Activated CD4-positive, CD25-positive, alpha-beta regulatory T cell treated with anti-CD3 and anti-CD28 coated beads, Interleukin-2, amount 50 U/mL, for 72 hours (primary cell): ENCODE measurements around the gene SELENBP1.

Experiments used
- DNase-seq: peaks from one replicate; pipeline ENCODE4 v3.0.0; 2021

SELENBP1 gene

GRCh38 chr1:151342021-151342420 lies 30.5 kb downstream of the SELENBP1 start:
- DNase-seq: no peak

GRCh38 chr1:151340870-151341754 lies 31.4 kb downstream of the SELENBP1 start:
- no peak for DNase-seq

GRCh38 chr1:151336556-151336955 lies 35.9 kb downstream of the SELENBP1 start:
- DNase-seq: no peak

- no peak for DNase-seq
Observed at GRCh38 chr1:151334822-151335221, 37.7 kb downstream of the SELENBP1 start.

- no peak for DNase-seq
Observed at GRCh38 chr1:151327903-151328674, 44.4 kb downstream of the SELENBP1 start.

GRCh38 chr1:151327223-151327902 lies 45.1 kb downstream of the SELENBP1 start, which contains the start of gene PI4KB:
TSS of gene PI4KB (minus strand) at chr1:151327416. CDS start at chr1:151316481, 10,935 bp downstream.
- DNase-seq: peak; percentile 83

- no peak for DNase-seq
Observed at GRCh38 chr1:151326619-151327222, 45.8 kb downstream of the SELENBP1 start.

GRCh38 chr1:151325646-151326429 lies 46.7 kb downstream of the SELENBP1 start:
- DNase-seq: no peak

- no peak for DNase-seq
Observed at GRCh38 chr1:151325231-151325630, 47.3 kb downstream of the SELENBP1 start.

GRCh38 chr1:151324390-151324930 lies 48.0 kb downstream of the SELENBP1 start:
- DNase-seq: no peak

GRCh38 chr1:151318975-151319374 lies 53.5 kb downstream of the SELENBP1 start:
- DNase-seq: no peak

- no peak for DNase-seq
Observed at GRCh38 chr1:151315565-151316235, 56.8 kb downstream of the SELENBP1 start.
